Measurements from ENCODE around the gene ZNF581.

The ZNF581 gene

GRCh38 chr19:55666343-55667005 is 23.0 kb downstream of the ZNF581 start:
- Histone ChIP-seq H3K79me2 (ENCODE audit: low read length) (peaks cover 98% of the 10 kb centered on the region), H3K4me1 (ENCODE audit: low read length) (no peaks in the 10 kb centered on the region), H3K9ac (ENCODE audit: low read length) (no peak overlapping the region), H3K27me3 (ENCODE audit: low read depth, low read length) (no peaks in the 10 kb centered on the region), H3K4me3 (ENCODE audit: low read length) (no peak overlapping the region), H3K9me3 (ENCODE audit: insufficient read depth, low read length) (no peaks in the 10 kb centered on the region), H3K27ac (ENCODE audit: low read length) (no peak overlapping the region), H2AFZ (ENCODE audit: low read depth, low read length) (no peak overlapping the region), H3K4me2 (ENCODE audit: low read length) (no peak overlapping the region), H4K20me1 (ENCODE audit: insufficient read depth, low read length) (peaks cover 82% of the 10 kb centered on the region), H3K36me3 (replicated peaks; ENCODE audit: low read depth, low read length) (peaks cover 79% of the 10 kb centered on the region)
- no peak for TF ChIP-seq CTCF (IDR thresholded peaks at IDR 0.05; ENCODE audit: low read depth, low read length)
- no peak for TF ChIP-seq EZH2phosphoT487 (IDR thresholded peaks at IDR 0.05; ENCODE audit: low read depth)

DNA sequence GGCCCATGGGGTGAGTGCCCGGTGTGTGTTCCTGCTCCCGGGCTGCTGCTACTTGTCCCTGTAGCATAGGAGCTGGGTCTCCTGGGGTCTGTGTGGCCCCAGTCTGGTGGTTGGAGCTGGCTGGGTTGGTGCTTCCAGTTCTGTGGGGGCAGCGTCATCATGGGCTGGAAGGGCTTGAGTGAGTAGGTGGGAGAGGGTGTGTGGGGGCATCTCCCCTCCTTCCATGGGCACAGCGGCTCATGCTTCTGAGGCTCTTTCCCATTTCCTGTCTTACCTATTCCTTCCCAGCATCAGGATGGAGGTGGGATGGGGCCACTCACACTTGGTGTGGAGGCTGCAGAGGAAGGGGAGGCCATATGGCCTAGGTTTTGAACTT is 23.5 kb downstream of the ZNF581 start:
- H4K20me1 ChIP-seq (ENCODE audit: insufficient read depth, low read length): peaks cover 80% of the 10 kb centered on the region

GRCh38 chr19:55667511-55667910 is 24.1 kb downstream of the ZNF581 start:
- TF ChIP-seq EZH2phosphoT487 (IDR thresholded peaks at IDR 0.05; ENCODE audit: low read depth) (no peak), CTCF (IDR thresholded peaks at IDR 0.05; ENCODE audit: low read depth, low read length) (no peak)
- no peak overlapping the region for H3K4me3 ChIP-seq (ENCODE audit: low read length)
- peaks cover 74% of the 10 kb centered on the region for H3K36me3 ChIP-seq (replicated peaks; ENCODE audit: low read depth, low read length)
- peaks cover 99% of the 10 kb centered on the region for H3K79me2 ChIP-seq (ENCODE audit: low read length)
- no peak overlapping the region for H3K27ac ChIP-seq (ENCODE audit: low read length)
- no peaks in the 10 kb centered on the region for H3K27me3 ChIP-seq (ENCODE audit: low read depth, low read length)
- no peaks in the 10 kb centered on the region for H3K4me1 ChIP-seq (ENCODE audit: low read length)
- H3K9me3 ChIP-seq (ENCODE audit: insufficient read depth, low read length): no peaks in the 10 kb centered on the region
- no peak overlapping the region for H2AFZ ChIP-seq (ENCODE audit: low read depth, low read length)
- no peak overlapping the region for H3K4me2 ChIP-seq (ENCODE audit: low read length)
- peaks cover 83% of the 10 kb centered on the region for H4K20me1 ChIP-seq (ENCODE audit: insufficient read depth, low read length)
- H3K9ac ChIP-seq (ENCODE audit: low read length): no peak overlapping the region

More for the DNA sequence above, 23.5 kb downstream of the ZNF581 start:
- H2AFZ ChIP-seq (ENCODE audit: low read depth, low read length): no peak overlapping the region
- TF ChIP-seq CTCF (IDR thresholded peaks at IDR 0.05; ENCODE audit: low read depth, low read length): no peak
- no peak for TF ChIP-seq EZH2phosphoT487 (IDR thresholded peaks at IDR 0.05; ENCODE audit: low read depth)
- H3K4me2 ChIP-seq (ENCODE audit: low read length): no peak overlapping the region
- no peaks in the 10 kb centered on the region for H3K4me1 ChIP-seq (ENCODE audit: low read length)
- H3K27me3 ChIP-seq (ENCODE audit: low read depth, low read length): no peaks in the 10 kb centered on the region
- H3K9me3 ChIP-seq (ENCODE audit: insufficient read depth, low read length): no peaks in the 10 kb centered on the region
- H3K9ac ChIP-seq (ENCODE audit: low read length): no peak overlapping the region
- H3K79me2 ChIP-seq (ENCODE audit: low read length): peaks cover 98% of the 10 kb centered on the region
- H3K4me3 ChIP-seq (ENCODE audit: low read length): no peak overlapping the region
- peaks cover 74% of the 10 kb centered on the region for H3K36me3 ChIP-seq (replicated peaks; ENCODE audit: low read depth, low read length)
- no peak overlapping the region for H3K27ac ChIP-seq (ENCODE audit: low read length)

DNA sequence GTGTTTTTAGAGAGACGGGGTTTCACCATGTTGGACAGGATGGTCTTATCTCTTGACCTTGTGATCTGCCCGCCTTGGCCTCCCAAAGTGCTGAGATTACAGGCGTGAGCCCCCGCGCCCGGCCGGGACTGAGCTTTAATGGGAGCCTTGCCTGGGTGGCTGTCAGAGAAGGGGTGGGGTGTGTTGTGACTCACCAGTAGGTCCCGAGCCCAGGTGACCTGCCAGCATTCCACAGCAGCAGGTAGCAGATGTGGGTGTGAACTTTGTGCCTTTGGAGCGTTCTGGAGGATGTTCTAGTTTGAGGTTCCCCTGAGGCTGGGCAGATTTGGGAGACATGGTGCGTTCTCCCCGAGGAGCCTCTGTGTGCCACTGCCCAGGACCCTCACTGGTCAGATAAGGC is 24.5 kb downstream of the ZNF581 start:
- Histone ChIP-seq H3K27me3 (ENCODE audit: low read depth, low read length) (no peaks in the 10 kb centered on the region), H2AFZ (ENCODE audit: low read depth, low read length) (no peak overlapping the region), H3K27ac (ENCODE audit: low read length) (no peak overlapping the region), H3K36me3 (replicated peaks; ENCODE audit: low read depth, low read length) (peaks cover 70% of the 10 kb centered on the region), H3K4me3 (ENCODE audit: low read length) (no peak overlapping the region), H3K79me2 (ENCODE audit: low read length) (peaks cover 99% of the 10 kb centered on the region), H3K4me1 (ENCODE audit: low read length) (no peaks in the 10 kb centered on the region), H4K20me1 (ENCODE audit: insufficient read depth, low read length) (peaks cover 83% of the 10 kb centered on the region), H3K9ac (ENCODE audit: low read length) (no peak overlapping the region), H3K9me3 (ENCODE audit: insufficient read depth, low read length) (no peaks in the 10 kb centered on the region), H3K4me2 (ENCODE audit: low read length) (no peak overlapping the region)
- TF ChIP-seq CTCF (IDR thresholded peaks at IDR 0.05; ENCODE audit: low read depth, low read length) (no peak), EZH2phosphoT487 (IDR thresholded peaks at IDR 0.05; ENCODE audit: low read depth) (no peak)

Measured in OCI-LY3 (cell line).